GM19397 (cell line): Measurements from ENCODE around the gene CUEDC1.
"Not testable (repeated sequence)": the region's sequence is repeated elsewhere in the genome, so short reads cannot be mapped to it uniquely, and the experiment has no call there.

Experiments
- ATAC-seq: cut with Tn5 transposase; IDR thresholded peaks from one replicate; pipeline ENCODE4 v1.9.1; 2021; ENCODE audit warnings: mild to moderate bottlenecking, moderate library complexity; ENCODE audit not compliant: unreplicated experiment

The CUEDC1 gene

GRCh38 chr17:57985675-57985974 lies 30.4 kb upstream of the CUEDC1 start:
- no peak for ATAC-seq

GRCh38 chr17:57984936-57985674 lies 29.9 kb upstream of the CUEDC1 start:
- ATAC-seq: no peak

- ATAC-seq: no peak
Observed at GRCh38 chr17:57984261-57984890, 29.2 kb upstream of the CUEDC1 start.

GRCh38 chr17:57983446-57983845 lies 28.2 kb upstream of the CUEDC1 start:
- ATAC-seq: no peak

GRCh38 chr17:57982452-57983170 lies 27.4 kb upstream of the CUEDC1 start:
- no peak for ATAC-seq

- ATAC-seq: no peak
Observed at GRCh38 chr17:57980522-57980921, 25.3 kb upstream of the CUEDC1 start.

- ATAC-seq: no peak
Observed at GRCh38 chr17:57979076-57979475, 23.9 kb upstream of the CUEDC1 start.

GRCh38 chr17:57976594-57976993 lies 21.4 kb upstream of the CUEDC1 start:
- no peak for ATAC-seq

- no peak for ATAC-seq
Observed at GRCh38 chr17:57975044-57975443, 19.8 kb upstream of the CUEDC1 start.

- not testable (repeated sequence) for ATAC-seq
Observed at GRCh38 chr17:57974053-57974824, 19.0 kb upstream of the CUEDC1 start.

GRCh38 chr17:57972151-57972550 lies 16.9 kb upstream of the CUEDC1 start:
- ATAC-seq: no peak

GRCh38 chr17:57971572-57971971 lies 16.4 kb upstream of the CUEDC1 start:
- no peak for ATAC-seq

GRCh38 chr17:57970710-57971109 lies 15.5 kb upstream of the CUEDC1 start:
- no peak for ATAC-seq

- no peak for ATAC-seq
Observed at GRCh38 chr17:57968456-57968855, 13.2 kb upstream of the CUEDC1 start.

- no peak for ATAC-seq
Observed at GRCh38 chr17:57966875-57967274, 11.7 kb upstream of the CUEDC1 start.

GRCh38 chr17:57966246-57966645 lies 11.0 kb upstream of the CUEDC1 start:
- ATAC-seq: no peak

- ATAC-seq: no peak
Observed at GRCh38 chr17:57965521-57966160, 10.4 kb upstream of the CUEDC1 start.

- ATAC-seq: no peak
Observed at GRCh38 chr17:57963149-57963511, 7.9 kb upstream of the CUEDC1 start.

- ATAC-seq: no peak
Observed at GRCh38 chr17:57962279-57963148, 7.3 kb upstream of the CUEDC1 start.

- ATAC-seq: no peak
Observed at GRCh38 chr17:57959929-57960328, 4.7 kb upstream of the CUEDC1 start.
